KOPT-K1 (cell line): ENCODE data around the gene STUB1.

Source experiments
- H3K27ac ChIP-seq: fragments of 200-600 bp; sonication (generic); 2 replicates; pipeline ENCODE4 v1.5.1; 2016; ENCODE audit warnings: antibody characterized with exemption, mild to moderate bottlenecking, low read depth, low read length; ENCODE audit not compliant: poor library complexity, severe bottlenecking
- H3K36me3 ChIP-seq: fragments of 200-600 bp; sonication (generic); 2 replicates; pipeline ENCODE4 v1.5.1; 2017; ENCODE audit warnings: antibody characterized with exemption, mild to moderate bottlenecking, low read length, moderate library complexity; ENCODE audit not compliant: insufficient read depth
- H3K9me3 ChIP-seq: fragments of 200-600 bp; sonication (generic); 2 replicates; pipeline ENCODE4 v1.5.1; 2017; ENCODE audit warnings: antibody characterized with exemption, low read length, mild to moderate bottlenecking; ENCODE audit not compliant: insufficient read depth, poor library complexity, severe bottlenecking

The STUB1 gene

DNA sequence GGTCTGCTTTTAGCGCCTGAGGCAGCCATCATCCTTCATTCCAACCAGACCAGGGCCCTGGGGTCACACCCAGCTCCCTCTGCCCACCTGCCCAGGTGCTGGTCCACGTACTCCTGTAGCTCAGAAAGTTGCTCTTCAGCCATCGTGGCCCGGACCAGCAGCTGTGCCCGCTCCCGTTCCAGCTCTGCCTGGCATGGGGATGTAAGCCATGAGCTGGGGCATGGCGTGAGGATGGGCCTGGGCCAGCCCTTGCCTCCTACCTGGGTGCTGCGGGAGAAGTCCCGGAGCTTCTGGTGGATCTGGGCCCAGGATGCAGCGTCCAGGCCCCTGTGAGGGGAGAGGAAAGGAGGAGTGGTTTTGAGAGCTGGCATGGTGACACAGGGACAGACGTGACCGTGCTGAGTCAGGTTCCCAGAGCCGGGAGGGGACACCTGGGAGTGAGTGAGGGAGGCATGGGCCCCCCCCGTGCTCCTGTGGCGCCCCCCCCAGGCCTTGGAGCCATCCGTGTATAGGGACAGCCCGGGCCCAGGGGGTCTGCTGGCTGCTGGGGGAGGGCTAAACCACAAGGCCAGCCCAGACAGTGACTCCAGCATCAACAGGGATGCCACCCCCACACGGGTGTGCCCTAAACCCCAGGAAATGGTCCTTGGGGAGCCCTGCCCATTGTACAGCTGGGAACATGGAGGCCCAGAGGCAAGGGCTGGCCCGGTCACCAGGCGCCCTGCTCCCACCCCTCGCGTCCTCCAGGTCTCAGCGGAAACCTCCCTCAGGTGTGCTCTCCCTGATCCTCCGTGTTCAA lies 42.8 kb downstream of the STUB1 start:
- Histone ChIP-seq H3K27ac (no peak overlapping the region), H3K9me3 (no peaks in the 10 kb centered on the region), H3K36me3 (no peaks in the 10 kb centered on the region)

DNA sequence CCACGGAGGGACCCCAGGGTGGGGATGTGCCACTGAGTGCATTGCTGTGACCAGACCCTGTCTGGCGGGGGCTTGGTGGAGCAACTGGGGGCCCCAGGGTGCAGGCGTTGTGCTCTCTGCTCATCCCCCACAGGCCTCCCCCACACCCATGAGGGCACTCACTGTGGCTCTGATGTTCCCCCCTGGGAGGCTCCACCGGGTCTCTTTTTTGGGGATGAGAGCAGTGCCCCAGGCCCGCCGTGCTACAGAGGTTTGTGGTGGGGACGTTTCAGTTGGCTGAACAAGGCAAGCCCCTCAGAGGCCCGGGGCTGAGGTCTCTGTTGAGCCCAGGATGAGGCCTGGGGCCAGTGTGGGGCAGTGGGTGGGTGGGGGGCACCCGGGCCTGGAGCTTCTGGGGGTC lies 43.5 kb downstream of the STUB1 start:
- no peaks in the 10 kb centered on the region for H3K36me3 ChIP-seq
- H3K27ac ChIP-seq = no peak overlapping the region
- no peaks in the 10 kb centered on the region for H3K9me3 ChIP-seq

DNA sequence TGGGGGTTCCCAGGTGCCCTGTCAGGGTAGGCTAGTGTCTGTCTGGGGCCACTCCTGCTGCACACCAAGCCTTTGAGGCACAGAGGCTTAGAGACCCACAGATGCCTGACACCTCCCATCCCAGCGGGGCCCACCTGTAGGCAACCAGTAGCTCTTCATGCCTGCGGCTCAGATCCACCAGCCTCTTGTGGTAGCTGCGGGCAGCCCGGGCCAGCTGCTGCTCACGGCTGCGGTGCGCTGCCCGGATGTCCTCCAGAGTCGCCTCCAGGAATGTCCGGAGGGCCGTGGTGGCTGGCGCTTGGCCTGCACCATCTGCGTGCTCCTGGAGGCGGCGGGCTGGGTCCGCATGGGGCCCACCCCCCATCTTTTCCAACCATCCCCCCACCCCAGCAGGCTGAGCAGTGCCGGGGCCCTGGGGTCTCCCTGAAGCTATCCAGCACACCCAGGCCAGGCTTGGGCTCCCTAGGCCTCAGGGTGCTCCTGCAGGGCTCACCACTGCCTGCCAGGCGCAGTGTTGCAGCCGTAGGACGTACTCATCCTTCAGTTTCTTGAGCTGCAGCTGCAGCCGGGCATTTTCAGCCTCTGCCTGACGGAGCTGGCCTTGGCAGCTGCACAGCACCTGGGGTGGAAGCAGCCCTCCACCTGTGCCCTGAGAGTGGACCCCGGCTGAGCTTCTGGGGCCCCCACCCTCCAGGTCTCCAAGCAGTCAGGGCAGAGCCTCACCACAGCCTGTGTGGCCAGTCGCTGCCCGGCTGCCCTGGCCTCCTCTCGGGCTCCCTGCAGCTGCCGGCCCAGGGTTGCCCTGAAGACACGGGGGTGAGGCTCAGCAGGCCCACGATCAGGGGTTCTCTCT lies 44.2 kb downstream of the STUB1 start:
- H3K9me3 ChIP-seq = no peaks in the 10 kb centered on the region
- H3K36me3 ChIP-seq = no peaks in the 10 kb centered on the region
- H3K27ac ChIP-seq = no peak overlapping the region

DNA sequence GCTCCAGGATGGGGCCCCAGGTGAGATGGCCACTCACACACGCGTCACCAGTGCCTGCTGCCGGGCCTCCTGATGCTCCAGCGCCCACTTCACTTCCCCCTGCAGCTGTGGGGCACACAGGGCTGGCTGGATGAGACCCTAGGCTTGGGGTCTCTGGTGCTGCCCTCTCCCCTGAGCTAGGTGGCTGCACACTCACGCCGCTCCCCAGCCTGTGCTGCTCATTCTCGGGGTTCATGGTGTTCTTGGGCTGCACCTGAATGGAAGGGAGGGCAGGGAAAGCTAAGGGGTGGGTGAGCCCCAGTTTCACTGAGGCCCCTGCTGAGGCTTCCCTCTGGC lies 44.8 kb downstream of the STUB1 start:
- Histone ChIP-seq H3K27ac (no peak overlapping the region), H3K36me3 (no peaks in the 10 kb centered on the region), H3K9me3 (no peaks in the 10 kb centered on the region)

DNA sequence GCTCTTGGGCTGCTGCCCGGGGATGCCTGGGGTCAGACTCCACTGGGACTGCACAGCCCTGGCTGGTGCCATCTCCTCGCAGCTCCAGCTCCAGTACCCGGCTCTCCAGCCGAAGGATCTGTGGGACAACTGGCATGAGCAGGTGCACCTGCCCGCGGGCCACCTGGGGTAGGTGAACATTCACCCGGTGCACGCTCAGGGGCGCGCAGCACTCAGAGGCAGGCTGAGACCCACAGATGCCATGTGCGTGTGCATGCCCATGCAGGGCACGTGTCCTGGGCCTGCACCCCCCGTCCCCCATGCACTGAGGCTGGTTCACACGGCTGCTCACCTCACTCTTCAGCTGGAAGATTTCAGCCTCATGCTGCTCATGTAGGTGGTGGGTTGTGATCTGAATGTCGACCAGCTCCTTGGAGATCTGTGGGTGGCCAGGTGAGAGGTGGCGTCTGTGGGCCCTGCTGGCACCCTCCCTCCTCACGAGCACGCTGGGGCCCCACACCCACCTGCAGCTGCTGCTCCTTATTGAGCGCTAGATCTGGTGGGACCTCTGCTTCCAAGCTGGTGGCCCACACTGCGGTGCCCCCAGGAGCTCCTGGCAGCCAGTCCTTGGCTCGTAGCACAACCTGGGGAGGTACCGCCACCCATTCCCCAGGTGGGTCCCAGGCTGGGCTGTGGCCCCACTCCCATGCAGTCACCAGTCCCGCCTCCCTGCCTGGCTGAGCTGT lies 45.4 kb downstream of the STUB1 start:
- no peak overlapping the region for H3K27ac ChIP-seq
- H3K9me3 ChIP-seq = no peaks in the 10 kb centered on the region
- H3K36me3 ChIP-seq = no peaks in the 10 kb centered on the region

DNA sequence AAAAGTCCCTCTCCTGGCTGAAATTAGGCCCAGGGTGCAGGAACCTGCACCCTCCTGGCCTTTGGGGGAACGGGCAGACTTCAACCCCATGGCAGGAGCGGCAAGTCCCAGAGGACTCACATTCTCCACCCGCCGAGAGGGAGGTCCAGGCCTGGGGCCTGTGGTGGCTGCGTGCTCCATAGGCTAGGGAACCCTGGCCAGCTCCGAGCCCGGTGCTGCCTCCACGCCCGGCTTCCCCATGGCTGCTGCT lies 45.9 kb downstream of the STUB1 start:
- no peak overlapping the region for H3K27ac ChIP-seq
- H3K9me3 ChIP-seq = no peaks in the 10 kb centered on the region
- no peaks in the 10 kb centered on the region for H3K36me3 ChIP-seq

DNA sequence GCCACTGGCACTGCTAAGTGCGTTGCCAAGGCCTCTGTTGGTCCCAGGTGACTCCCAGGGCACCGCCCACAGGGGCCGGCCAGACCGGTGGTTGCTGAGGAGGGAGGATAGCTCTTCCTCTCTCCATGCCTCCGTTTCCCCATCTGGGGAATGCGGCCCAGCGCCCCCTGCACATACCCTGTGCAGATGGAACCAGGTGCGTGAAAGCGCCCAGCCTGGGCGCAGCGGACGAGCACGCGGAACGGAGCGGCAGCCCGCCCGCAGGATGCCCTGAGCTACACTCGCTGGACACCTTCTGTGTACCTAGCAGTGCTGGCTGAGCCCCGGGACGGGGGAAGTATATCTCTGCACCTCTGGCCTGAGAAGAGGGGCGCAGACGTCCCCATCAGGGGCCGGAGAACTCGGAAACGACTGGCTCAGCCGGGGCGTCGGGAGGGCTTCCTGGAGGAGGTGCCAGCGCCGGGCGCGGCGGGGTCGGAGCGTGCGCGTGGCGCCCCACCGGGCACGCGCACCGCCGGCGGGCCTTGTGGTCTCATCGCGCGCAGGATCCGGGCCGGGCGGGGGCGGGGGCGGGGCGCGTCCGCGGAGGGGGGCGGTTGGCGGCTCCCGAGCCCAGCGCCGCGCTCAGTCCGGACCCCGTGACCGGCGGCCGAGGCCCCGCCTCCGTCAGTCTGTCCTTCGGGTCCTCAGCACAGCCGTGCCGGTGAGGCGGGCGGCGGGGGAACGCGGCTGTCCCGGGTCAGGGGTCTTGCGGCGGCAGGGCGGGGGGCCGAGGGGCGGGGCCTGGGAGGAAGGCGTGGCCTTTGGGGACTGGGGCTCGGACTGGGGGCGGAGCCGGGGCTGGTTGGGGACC lies 46.5 kb downstream of the STUB1 start, which contains the start of the genes CCDC78 and HAGHL:
CCDC78 (minus strand) TSS at position 6 of the 853 bp plus-strand sequence. CDS start 76 bp downstream, outside the sequence.
HAGHL (plus strand) TSS at position 669 of the 853 bp plus-strand sequence. CDS start 404 bp downstream, outside the sequence.
- Histone ChIP-seq H3K27ac (no peak within 1 kb of the TSS), H3K36me3 (no peaks in the 10 kb centered on the region), H3K9me3 (no peaks in the 10 kb centered on the region)

DNA sequence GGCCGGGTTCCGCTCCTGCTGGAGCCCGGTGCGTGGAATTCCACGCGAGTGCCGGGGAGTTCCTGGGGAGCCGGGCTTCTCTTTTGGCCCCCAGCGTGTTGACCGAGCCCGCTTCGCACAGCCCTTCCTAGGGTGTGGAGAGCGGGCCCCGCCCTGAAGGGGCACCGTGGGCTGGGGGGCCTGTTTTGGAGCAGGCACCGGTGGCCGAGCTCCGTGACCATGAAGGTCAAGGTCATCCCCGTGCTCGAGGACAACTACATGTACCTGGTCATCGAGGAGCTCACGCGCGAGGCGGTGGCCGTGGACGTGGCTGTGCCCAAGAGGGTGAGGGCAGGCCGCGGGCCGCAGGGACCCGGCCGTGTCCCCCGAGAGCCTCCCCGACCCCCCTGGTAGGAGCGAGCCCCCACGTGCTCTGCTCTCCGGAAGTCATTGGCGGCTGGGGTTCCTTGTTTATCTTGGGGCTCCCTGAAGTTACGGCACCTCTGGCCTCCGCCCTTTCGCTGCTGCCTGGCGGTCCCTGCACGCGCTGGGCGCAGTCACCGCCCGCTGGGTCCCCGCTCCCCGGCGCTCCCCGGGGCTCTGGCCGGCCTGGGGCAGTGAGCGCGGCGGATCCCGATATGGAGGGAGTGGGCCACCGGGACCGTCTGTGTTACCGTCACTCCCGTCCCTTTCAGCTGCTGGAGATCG lies 47.2 kb downstream of the STUB1 start:
- Histone ChIP-seq H3K9me3 (no peaks in the 10 kb centered on the region), H3K27ac (no peak overlapping the region), H3K36me3 (peaks cover 1% of the 10 kb centered on the region; the same call in 1 of the 2 replicates)

DNA sequence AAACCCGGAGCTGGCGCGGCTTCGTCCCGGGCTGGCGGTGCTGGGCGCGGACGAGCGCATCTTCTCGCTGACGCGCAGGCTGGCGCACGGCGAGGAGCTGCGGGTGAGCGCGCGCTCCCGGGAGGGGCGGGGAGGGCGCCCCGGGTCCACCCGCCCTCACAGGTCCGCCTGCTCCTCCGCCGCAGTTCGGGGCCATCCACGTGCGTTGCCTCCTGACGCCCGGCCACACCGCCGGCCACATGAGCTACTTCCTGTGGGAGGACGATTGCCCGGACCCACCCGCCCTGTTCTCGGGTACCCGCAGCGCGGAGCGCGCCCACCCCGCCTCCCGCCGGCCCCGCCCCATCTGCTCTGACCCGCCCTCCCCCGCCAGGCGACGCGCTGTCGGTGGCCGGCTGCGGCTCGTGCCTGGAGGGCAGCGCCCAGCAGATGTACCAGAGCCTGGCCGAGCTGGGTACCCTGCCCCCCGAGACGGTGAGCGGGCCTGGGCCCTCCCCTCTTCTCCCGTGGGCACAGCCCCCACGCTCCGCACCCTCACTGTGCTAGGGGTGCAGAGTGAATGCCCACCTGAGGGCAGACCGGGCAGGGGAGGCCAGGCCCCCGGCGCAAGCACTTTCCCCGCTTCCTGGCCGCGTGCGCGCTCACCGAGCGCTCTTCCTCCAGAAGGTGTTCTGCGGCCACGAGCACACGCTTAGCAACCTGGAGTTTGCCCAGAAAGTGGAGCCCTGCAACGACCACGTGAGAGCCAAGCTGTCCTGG lies 48.1 kb downstream of the STUB1 start:
- Histone ChIP-seq H3K36me3 (peaks cover 10% of the 10 kb centered on the region; the same call in 1 of the 2 replicates), H3K9me3 (no peaks in the 10 kb centered on the region), H3K27ac (no peak overlapping the region)

DNA sequence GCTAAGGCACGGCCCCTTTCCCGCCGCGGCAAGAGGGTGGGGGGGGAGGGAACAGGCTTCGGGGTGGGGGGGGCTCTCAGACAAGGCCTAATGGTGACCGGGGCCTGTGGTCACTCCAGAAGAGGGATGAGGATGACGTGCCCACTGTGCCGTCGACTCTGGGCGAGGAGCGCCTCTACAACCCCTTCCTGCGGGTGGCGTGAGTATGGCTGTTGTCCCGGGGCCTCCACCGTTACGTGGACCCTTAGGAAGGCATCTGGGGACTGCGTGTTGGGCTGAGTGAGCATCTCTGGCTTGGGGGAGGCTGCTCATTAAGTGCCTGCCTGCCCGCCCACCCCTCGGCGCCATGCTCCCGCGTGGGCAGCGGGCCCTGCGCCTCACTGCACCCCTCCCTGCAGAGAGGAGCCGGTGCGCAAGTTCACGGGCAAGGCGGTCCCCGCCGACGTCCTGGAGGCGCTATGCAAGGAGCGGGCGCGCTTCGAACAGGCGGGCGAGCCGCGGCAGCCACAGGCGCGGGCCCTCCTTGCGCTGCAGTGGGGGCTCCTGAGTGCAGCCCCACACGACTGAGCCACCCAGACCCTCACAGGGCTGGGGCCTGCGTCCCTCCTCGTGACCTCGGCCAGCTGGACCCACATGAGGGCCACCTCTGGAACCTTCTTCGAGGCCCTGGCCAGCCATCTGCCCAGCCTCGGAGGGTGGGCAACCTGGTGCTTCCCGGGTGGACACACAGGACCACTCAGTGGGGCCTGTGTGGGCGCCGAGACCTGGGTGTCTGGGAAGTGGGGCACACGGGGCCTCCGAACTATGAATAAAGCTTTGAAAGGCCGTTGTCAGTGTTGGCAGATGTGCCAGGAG lies 48.9 kb downstream of the STUB1 start:
- Histone ChIP-seq H3K9me3 (no peaks in the 10 kb centered on the region), H3K36me3 (peaks cover 18% of the 10 kb centered on the region; the same call in 1 of the 2 replicates), H3K27ac (no peak overlapping the region)

DNA sequence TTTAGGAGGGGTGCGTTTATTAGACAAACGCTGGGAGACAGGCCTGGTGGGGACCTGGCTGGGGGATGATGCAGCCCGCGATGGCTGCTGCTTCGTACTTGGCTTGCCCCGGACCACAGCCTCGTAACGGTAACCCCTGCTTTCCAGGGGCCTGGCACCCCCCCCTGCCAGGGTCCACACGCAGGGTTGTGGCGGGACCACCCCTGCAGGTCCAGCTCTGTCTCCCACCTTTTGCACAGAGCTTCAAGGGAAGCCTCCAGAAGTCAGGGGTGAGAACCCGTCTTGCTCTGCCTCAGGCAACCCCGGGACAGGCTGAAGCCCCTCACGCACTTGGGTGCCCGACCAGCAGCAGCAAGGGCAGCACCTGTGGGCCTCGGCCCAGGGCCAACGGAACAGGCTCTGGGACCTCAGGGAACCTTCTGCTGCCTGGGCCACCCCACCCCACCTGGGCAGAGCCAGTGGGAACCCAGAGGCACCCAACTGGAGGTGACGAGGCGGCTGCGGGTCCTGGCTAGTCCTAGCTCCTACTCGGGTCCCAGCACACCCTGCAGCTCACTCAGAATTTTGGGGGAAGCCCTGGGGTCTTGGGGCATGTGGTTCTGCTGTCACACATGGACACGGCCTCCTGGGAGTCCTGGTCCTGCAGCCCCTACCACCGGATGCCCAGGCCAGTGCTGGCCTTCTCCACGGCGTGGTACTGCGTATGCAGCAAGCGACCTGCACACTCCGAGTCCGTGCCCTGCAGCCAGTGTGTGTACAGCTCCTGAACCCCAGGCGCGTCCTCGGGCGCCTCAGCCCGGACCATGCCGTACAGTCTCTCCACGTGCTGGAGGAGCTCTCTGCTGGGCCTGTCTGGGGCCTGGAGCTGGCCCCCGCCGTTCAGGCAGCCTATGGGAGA lies 49.8 kb downstream of the STUB1 start:
- Histone ChIP-seq H3K36me3 (peaks cover 27% of the 10 kb centered on the region; the same call in 1 of the 2 replicates), H3K27ac (no peak overlapping the region), H3K9me3 (no peaks in the 10 kb centered on the region)
